Endometrial microvascular endothelial cells (primary cell): ENCODE results near the gene RAPGEF2. TPM values are rescaled to one million over a fixed set of nuclear protein-coding genes. Genes with fewer than 3 reads are reported as not detected.
"Not testable (repeated sequence)": the region's sequence is repeated elsewhere in the genome, so short reads cannot be mapped to it uniquely, and the experiment has no call there.

Experiments
- in situ Hi-C: cut with HindIII; loops from 2 replicates; pipeline ENCODE4 v1.10.0; 2017; ENCODE audit warnings: low sequenced_read_pairs, low pct_unique_long_range_greater_than_20kb; ENCODE audit errors: inconsistent ontology term
- total RNA-seq: library from RNA; depleted of rRNA; stranded (reverse); fragments of >200 nt; gene quantifications from one replicate; pipeline ENCODE4 v1.2.3, GENCODE V29; 2015; ENCODE audit errors: inconsistent ontology term

RAPGEF2 gene
- 43.6 TPM for total RNA-seq

GRCh38 chr4:159102622-159103383, at the start of gene RAPGEF2:
Gene RAPGEF2 (plus strand): TSS chr4:159103079. CDS start chr4:159104163, 1,084 bp downstream.
- in situ Hi-C loops = loop anchor here (10.0 kb wide), 1 partner anchor 52 kb away; no protein-coding TSS in a partner anchor

DNA sequence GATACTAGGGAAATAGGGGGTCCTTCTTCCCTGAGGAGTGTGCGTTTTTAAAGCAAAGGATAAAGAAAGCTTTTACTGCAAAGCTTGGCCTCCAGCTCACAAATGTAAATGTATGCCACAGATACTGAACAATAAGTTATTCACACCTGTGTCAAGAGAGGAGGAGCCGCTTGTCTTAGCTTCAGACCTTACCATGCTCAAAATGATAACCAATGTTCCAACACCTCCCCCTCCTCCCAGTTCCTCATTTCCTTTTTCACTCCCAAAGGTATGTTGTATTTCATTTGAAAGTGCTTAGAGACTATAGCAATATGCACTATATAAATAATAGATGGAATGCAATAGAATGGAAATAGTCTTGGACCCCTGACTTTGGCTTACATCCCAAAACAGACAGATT, 47.0 kb upstream of the RAPGEF2 start:
- in situ Hi-C loops = no loop called here

- in situ Hi-C loops = no loop called here
Observed at GRCh38 chr4:159060161-159060560, 42.7 kb upstream of the RAPGEF2 start.

DNA sequence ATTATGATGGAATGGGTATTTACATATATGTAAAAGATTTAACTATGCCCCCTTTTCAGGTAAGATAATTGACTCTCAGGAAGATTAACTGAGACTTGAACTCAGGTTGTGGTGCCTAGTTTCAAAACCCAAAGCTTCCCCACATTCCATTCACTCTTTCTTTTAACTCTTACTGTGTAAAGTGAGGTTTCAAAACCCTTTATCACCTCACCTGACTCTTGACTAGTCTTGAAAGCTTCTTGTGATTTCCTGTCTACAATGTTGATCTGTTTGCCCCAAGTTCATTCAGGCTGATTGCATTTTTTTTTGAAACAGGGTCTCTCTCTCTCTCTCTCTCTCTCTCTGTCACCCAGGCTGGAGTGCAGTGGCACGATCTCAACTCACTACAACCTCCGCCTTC, 40.5 kb upstream of the RAPGEF2 start:
- in situ Hi-C loops = no loop called here

GRCh38 chr4:159065513-159066240, 37.2 kb upstream of the RAPGEF2 start:
- in situ Hi-C loops = no loop called here

GRCh38 chr4:159068139-159068538, 34.7 kb upstream of the RAPGEF2 start:
- in situ Hi-C loops = not testable (repeated sequence)

- in situ Hi-C loops = no loop called here
Observed at GRCh38 chr4:159069922-159070321, 33.0 kb upstream of the RAPGEF2 start.

- in situ Hi-C loops = no loop called here
Observed at GRCh38 chr4:159070742-159071141, 32.1 kb upstream of the RAPGEF2 start.

DNA sequence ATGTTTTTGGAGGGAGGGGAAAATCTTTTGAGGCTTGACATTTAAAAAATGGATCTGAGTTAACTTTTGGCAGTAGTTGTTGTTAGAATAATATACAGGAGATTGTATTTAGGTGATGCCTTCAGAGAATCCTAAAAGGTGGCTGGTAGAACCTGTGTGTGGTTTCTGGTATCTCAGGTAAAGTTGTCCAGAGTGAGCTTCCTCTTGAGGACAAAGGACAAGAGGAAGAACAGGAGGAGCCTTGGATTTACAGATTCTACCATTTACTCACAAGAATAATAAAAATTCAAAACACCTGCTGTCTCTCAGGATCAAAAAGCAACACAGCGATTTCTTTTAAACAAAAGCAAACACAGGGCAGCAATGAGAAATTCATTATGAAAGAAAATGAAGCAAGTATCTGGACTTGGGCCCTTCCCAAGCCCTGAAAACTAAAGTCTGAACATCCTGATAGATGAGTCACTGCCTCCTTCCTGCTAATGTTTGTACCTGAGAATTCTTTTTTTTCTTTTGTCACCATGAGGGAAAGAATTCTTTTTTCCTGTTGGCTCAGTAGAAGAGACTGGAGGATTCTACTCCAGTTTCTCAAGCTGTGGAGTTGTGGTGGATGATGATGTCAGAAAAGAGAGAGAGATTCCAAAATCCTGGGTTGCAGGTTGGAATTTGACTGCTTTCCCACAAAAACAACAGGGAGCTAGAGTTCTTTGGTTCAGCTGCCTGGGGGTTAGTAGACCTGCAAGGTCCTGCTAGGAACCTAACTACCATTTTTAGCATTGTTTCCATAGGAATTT, 31.5 kb upstream of the RAPGEF2 start:
- in situ Hi-C loops = no loop called here

DNA sequence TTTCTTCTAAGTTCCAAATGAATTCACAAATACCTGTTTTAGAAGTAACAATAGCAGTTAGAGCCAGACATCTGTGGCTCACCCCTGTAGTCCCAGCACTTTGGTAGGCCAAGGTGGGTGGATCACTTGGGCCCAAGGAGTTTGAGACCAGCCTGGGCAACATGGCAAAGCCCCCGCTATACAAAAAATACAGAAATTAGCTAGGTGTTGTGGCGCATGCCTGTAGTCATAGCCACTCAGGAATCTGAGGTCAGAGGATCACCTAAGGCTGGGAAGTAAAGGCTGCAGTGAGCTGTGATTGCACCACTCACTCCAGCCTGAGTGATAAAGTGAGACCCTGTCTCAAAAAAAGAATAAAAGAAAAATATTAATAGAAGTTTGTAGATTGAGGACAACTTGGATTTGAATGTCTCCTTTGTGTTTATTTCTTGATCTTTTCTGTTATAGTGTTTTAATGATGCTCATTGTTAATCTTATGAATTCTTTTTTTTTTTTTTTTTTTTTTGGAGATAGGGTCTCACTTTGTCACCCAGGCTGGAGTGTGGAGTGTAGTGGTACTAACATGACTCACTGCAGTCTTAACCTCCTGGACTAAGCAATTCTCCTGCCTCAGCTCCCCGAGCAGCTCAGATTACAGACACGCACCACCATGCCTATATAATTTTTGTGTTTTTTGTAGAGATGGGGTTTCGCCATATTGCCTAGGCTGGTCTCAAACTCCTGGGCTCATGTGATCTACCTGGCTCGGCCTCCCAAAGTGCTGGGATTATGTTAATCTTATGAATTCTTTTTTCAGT, 30.7 kb upstream of the RAPGEF2 start:
- in situ Hi-C loops = no loop called here

GRCh38 chr4:159075531-159075932, 27.3 kb upstream of the RAPGEF2 start:
- in situ Hi-C loops = no loop called here

- in situ Hi-C loops = not testable (repeated sequence)
Observed at GRCh38 chr4:159077018-159077417, 25.9 kb upstream of the RAPGEF2 start.

DNA sequence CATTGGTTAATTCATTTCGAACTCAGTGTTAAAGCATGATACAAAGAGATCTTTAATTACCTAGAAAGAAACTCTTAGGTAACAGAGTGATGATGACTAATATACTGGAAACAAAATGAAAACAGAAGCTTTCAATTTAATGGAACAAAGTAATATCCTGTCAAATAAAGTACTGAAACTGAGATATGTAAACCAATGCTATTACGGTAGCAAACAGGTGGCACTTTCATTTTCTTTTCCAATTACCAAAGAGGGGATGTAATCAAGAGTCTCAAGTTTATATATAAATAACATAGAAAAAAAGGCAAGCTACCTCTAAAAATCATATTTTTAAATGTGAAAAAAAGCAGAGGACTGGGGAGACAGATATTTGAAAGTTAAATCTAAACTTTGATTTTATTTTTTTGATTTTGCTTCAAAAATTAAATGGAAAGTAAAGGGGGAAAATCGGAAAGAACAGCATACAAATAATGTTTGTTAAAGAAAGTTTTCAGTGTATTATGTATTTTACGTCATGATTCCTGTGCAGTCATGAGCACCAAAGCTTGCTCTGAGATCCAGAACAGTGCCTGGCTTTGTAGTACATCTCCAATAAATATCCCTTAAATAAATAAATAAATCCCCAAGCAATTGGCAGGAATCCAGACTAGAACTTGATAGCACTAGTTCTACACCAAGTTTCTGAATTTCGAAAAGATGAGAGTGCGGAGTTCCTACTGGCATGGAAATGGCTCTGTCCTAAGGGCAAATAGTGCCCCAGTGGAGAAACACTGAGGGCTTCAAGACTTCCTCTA, 25.0 kb upstream of the RAPGEF2 start:
- in situ Hi-C loops = no loop called here

DNA sequence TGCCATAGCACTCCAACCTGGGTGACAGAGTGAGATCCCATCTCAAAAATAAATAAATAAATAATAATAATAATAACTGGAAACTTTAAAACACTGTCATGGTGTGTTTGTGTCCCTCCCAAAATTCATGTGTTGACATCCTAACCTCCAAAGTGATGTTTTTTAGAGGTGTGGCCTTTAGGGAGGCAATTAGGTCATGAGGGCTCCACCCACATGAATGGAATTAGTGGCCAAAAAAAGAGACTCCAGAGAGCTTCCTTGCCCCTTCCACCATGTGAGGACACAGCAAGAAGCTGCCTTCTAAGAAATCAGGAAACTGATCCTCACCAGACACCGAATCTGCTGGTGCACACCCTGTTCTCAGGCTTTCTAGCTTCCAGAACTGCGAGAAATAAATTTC, 23.8 kb upstream of the RAPGEF2 start:
- in situ Hi-C loops = no loop called here

GRCh38 chr4:159086606-159087005, 16.3 kb upstream of the RAPGEF2 start:
- in situ Hi-C loops = no loop called here

DNA sequence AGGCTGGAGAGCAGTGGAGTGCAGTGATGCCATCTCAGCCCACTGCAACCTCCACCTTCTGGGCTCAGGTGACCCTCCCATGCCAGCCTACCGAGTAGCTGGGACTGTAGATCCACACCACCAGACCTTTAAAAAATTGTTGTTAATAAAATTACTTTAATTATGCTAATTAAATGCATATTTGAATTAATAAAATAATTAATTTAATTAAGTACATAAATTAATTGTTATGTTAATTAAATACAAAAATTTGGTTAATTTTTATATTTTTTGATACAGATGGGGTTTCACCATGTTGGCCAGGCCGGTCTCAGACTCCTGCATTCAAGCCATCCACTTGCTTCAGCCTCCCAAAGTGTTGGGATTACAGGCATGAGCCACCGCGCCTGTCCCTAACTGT, 12.6 kb upstream of the RAPGEF2 start:
- in situ Hi-C loops = no loop called here

DNA sequence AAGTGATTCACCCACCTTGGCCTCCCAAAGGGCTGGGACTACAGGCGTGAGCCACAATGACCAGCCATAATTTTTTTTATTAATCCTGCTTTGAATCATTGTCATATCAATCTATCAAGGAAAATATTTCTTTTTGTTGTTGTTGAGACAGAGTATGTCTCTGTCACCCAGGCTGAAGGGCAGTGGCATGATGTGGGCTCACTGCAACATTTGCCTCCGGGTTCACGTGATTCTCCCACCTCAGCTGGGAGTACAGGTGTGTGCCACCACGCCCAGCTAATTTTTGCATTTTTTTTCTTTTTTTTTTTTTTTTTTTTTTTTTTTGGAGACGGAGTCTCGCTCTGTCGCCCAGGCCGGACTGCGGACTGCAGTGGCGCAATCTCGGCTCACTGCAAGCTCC, 8.7 kb upstream of the RAPGEF2 start:
- in situ Hi-C loops = not testable (repeated sequence)

DNA sequence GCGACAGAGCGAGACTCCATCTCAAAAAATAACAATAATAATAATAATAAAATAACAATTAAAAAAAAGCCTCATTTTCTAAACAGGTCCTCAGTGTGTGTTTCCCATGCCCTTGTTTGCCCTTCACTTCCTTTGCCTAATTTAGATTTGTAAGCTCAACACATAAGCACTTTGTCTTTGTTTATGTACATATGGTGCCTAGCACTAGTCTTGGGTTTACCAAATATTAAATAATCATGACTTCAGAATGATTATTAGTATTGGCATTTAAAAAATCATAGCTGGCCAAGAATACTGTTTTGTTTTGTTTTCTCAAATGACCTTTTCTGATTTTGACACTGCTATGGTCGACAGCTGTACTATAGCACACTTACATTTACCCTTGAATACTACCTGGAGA, 6.4 kb upstream of the RAPGEF2 start:
- in situ Hi-C loops = no loop called here
